ENCODE data around the gene PACRG.

DNA sequence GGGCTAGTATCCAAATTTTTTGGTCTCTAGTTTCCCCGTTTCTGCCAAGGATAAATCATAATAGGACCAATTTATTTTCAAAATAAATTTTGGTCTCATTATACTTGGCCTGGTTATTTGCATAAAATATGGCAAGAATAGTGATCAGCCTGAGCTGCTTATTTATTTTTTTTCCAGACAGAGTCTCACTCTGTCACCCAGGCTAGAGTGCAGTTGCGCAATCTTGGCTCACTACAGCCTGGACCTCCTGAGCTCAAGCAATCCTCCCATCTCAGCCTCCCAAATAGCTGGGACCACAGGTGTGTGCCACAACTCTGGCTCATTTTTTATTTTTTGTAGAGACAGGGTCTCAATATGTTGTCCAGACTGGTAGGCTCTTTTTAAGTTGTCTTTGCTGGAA, 329.5 kb downstream of the PACRG start:
- TF ChIP-seq, protein P1, sequence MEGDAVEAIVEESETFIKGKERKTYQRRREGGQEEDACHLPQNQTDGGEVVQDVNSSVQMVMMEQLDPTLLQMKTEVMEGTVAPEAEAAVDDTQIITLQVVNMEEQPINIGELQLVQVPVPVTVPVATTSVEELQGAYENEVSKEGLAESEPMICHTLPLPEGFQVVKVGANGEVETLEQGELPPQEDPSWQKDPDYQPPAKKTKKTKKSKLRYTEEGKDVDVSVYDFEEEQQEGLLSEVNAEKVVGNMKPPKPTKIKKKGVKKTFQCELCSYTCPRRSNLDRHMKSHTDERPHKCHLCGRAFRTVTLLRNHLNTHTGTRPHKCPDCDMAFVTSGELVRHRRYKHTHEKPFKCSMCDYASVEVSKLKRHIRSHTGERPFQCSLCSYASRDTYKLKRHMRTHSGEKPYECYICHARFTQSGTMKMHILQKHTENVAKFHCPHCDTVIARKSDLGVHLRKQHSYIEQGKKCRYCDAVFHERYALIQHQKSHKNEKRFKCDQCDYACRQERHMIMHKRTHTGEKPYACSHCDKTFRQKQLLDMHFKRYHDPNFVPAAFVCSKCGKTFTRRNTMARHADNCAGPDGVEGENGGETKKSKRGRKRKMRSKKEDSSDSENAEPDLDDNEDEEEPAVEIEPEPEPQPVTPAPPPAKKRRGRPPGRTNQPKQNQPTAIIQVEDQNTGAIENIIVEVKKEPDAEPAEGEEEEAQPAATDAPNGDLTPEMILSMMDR (IDR thresholded peaks at IDR 0.05): no peak
- TF ChIP-seq POLR2AphosphoS5 (IDR thresholded peaks at IDR 0.05): no peak

Data from stomach (tissue), 4 donors.